WTC11 (cell line): ENCODE measurements around the gene KCNIP3. TPM values are rescaled to one million over a fixed set of nuclear protein-coding genes. Genes with fewer than 3 reads are reported as not detected.

Experiments used
- ATAC-seq: fragments of 200-7000 bp; cut with Tn5 transposase; 2 replicates; pipeline ENCODE4 v1.10.0; 2021; ENCODE audit warnings: mild to moderate bottlenecking, moderate library complexity
- CTCF ChIA-PET: fragments of 300-600 bp; sonication (Branson Sonifier 250); formaldehyde crosslinking; loops from one replicate; lab custom pipeline; 2021; ENCODE audit warnings: antibody characterized with exemption; lab: Charles Lee
- POLR2A ChIA-PET: fragments of 350-600 bp; sonication (Branson Sonifier 250); formaldehyde crosslinking; loops from one replicate; lab custom pipeline; 2021; ENCODE audit warnings: antibody characterized with exemption; lab: Charles Lee
- DNase-seq: peaks from one replicate; pipeline ENCODE4 v3.0.0; 2021; ENCODE audit warnings: low spot score
- H3K27ac Mint-ChIP-seq: 2 replicates; pipeline ENCODE4 v1.8.0; 2021; ENCODE audit warnings: mixed read lengths
- H3K27me3 Mint-ChIP-seq: 2 replicates; pipeline ENCODE4 v1.8.0; 2021; ENCODE audit warnings: low read depth, mild to moderate bottlenecking, moderate library complexity, mixed read lengths
- H3K36me3 Mint-ChIP-seq: 2 replicates; pipeline ENCODE4 v1.8.0; 2021; ENCODE audit warnings: mixed read lengths
- H3K4me1 Mint-ChIP-seq: 2 replicates; pipeline ENCODE4 v1.8.0; 2022; ENCODE audit warnings: mixed read lengths
- H3K4me3 Mint-ChIP-seq: 2 replicates; pipeline ENCODE4 v1.8.0; 2021; ENCODE audit warnings: mild to moderate bottlenecking, moderate library complexity, mixed read lengths
- H3K9me3 Mint-ChIP-seq: 2 replicates; pipeline ENCODE4 v1.8.0; 2021; ENCODE audit warnings: mixed read lengths
- AFF4 ChIP-seq: sonication (generic); formaldehyde crosslinking; IDR thresholded peaks from 2 replicates; pipeline ENCODE4 v1.8.1; 2023; ENCODE audit warnings: mild to moderate bottlenecking, missing genetic modification reagents, borderline replicate concordance
- E2F1 ChIP-seq: sonication (generic); formaldehyde crosslinking; IDR thresholded peaks from 2 replicates; pipeline ENCODE4 v1.8.0; 2022; ENCODE audit warnings: mild to moderate bottlenecking, missing genetic modification reagents
- E2F4 ChIP-seq: sonication (generic); formaldehyde crosslinking; IDR thresholded peaks from 2 replicates; pipeline ENCODE4 v1.8.1; 2022; ENCODE audit warnings: low read depth, mild to moderate bottlenecking, moderate library complexity, missing genetic modification reagents, borderline replicate concordance
- IRF1 ChIP-seq: sonication (generic); formaldehyde crosslinking; IDR thresholded peaks from 2 replicates; pipeline ENCODE4 v1.8.0; 2023; ENCODE audit warnings: missing genetic modification reagents
- KAT7 ChIP-seq: sonication (generic); formaldehyde crosslinking; IDR thresholded peaks from 2 replicates; pipeline ENCODE4 v1.8.1; 2023; ENCODE audit warnings: missing genetic modification reagents, mild to moderate bottlenecking, borderline replicate concordance
- NR3C1 ChIP-seq: sonication (generic); formaldehyde crosslinking; conservative IDR thresholded peaks from 2 replicates; pipeline ENCODE4 v1.8.1; 2023; ENCODE audit warnings: low read depth, mild to moderate bottlenecking, missing genetic modification reagents
- PRDM15 ChIP-seq: sonication (generic); formaldehyde crosslinking; IDR thresholded peaks from 2 replicates; pipeline ENCODE4 v1.8.0; 2022; ENCODE audit warnings: missing genetic modification reagents
- SMAD4 ChIP-seq: sonication (generic); formaldehyde crosslinking; IDR thresholded peaks from 2 replicates; pipeline ENCODE4 v1.8.0; 2022; ENCODE audit warnings: mild to moderate bottlenecking, missing genetic modification reagents
- ZNF121 ChIP-seq: sonication (generic); formaldehyde crosslinking; IDR thresholded peaks from 2 replicates; pipeline ENCODE4 v1.8.0; 2023; ENCODE audit warnings: missing genetic modification reagents
- ZNF219 ChIP-seq: sonication (generic); formaldehyde crosslinking; IDR thresholded peaks from 2 replicates; pipeline ENCODE4 v1.8.0; 2023; ENCODE audit warnings: missing genetic modification reagents, mild to moderate bottlenecking, borderline replicate concordance
- ZNF396 ChIP-seq: fragments of 250-450 bp; sonication (Bioruptor Pico); IDR thresholded peaks from 2 replicates; pipeline ENCODE4 v1.8.0; 2021; ENCODE audit warnings: mild to moderate bottlenecking, moderate library complexity, borderline replicate concordance
- ZNF425 ChIP-seq: fragments of 250-450 bp; sonication (Bioruptor Pico); conservative IDR thresholded peaks from 2 replicates; pipeline ENCODE4 v1.9.0; 2021; ENCODE audit warnings: mild to moderate bottlenecking
- total RNA-seq: library from RNA; stranded (reverse); gene quantifications from 3 replicates; pipeline ENCODE4 v1.2.3, GENCODE V29; 2021

The KCNIP3 gene
- total RNA-seq, 1 experiment from 2014 or later, result 2.1 TPM

- TF ChIP-seq PRDM15, result no peak
Observed at GRCh38 chr2:95361216-95361980, 64.3 kb downstream of the KCNIP3 start (continued).

- DNase-seq, result no peak
- TF ChIP-seq IRF1 (CRISPR knock-in tag) (no peak), AFF4 (CRISPR knock-in tag) (no peak)
- H3K27me3 Mint-ChIP-seq, result no peaks in the 10 kb centered on the region; the same call in none of the 2 replicates
- no peaks in the 10 kb centered on the region for H3K4me1 Mint-ChIP-seq
- H3K27ac Mint-ChIP-seq, result no peak overlapping the region
- H3K4me3 Mint-ChIP-seq, result no peak overlapping the region
- ATAC-seq, result no peak
- CTCF ChIA-PET, result interaction anchor here (1.8 kb wide), 1 partner anchor 27 kb away, joined by 4 read pairs; no protein-coding TSS in a partner anchor
- POLR2A ChIA-PET, result no interaction called here
- no peaks in the 10 kb centered on the region for H3K9me3 Mint-ChIP-seq
- no peaks in the 10 kb centered on the region for H3K36me3 Mint-ChIP-seq
Observed at GRCh38 chr2:95362486-95362885, 65.3 kb downstream of the KCNIP3 start.

- H3K36me3 Mint-ChIP-seq, result no peaks in the 10 kb centered on the region
- no peaks in the 10 kb centered on the region; the same call in none of the 2 replicates for H3K27me3 Mint-ChIP-seq
- H3K4me1 Mint-ChIP-seq, result no peaks in the 10 kb centered on the region
- ChIA-PET CTCF (interaction anchor here (1.3 kb wide), 1 partner anchor 23 kb away, joined by 7 read pairs; no protein-coding TSS in a partner anchor), POLR2A (no interaction called here)
- no peak for DNase-seq
- no peak for ATAC-seq
- H3K27ac Mint-ChIP-seq, result no peak overlapping the region
- H3K9me3 Mint-ChIP-seq, result peaks cover 6% of the 10 kb centered on the region; the same call in 1 of the 2 replicates
- H3K4me3 Mint-ChIP-seq, result no peak overlapping the region
- TF ChIP-seq ZNF121 (no peak), ZNF219 (CRISPR knock-in tag) (no peak), NR3C1 (no peak), KAT7 (CRISPR knock-in tag) (no peak), E2F1 (no peak), SMAD4 (CRISPR knock-in tag) (no peak), E2F4 (CRISPR knock-in tag) (no peak), ZNF396 (no peak), ZNF425 (CRISPR knock-in tag) (no peak)
Observed at GRCh38 chr2:95366514-95366913, 69.4 kb downstream of the KCNIP3 start.
